K562 (cell line): ENCODE results near the gene C14orf180. TPM values are rescaled to one million over a fixed set of nuclear protein-coding genes. Genes with fewer than 3 reads are reported as not detected.
A peak's percentile ranks its signal among the peaks of the same experiment; 100 is the strongest.

Source experiments
- ATAC-seq: fragments of 200-7000 bp; cut with Tn5 transposase; 3 replicates; pipeline ENCODE4 v1.9.1; 2020; ENCODE audit warnings: moderate library complexity
- BruUV-seq: library from RNA; stranded (reverse); fragments of 400-500 nt; replicated peaks from 2 replicates; lab custom pipeline; 2021; lab: Mats Ljungman, UMichigan
- CTCF ChIA-PET: fragments of 300-600 bp; formaldehyde crosslinking; extraction: SDS; loops from one replicate; lab custom pipeline; 2021; ENCODE audit warnings: low intra/inter-chr PET ratio; lab: Yijun Ruan, JAX
- POLR2A ChIA-PET: fragments of 300-600, 350-650 bp; sonication (Branson Sonifier 250); formaldehyde crosslinking; extraction: SDS; loops from one replicate; lab custom pipeline; 2021; ENCODE audit warnings: antibody characterized with exemption, inconsistent platforms; lab: Yijun Ruan, JAX
- DNase-seq, 4 experiments: peaks; one replicate each; pipeline versions ENCODE4 v3.0.0 to v3.0.0-alpha.2; 2011 to 2018; ENCODE audit warnings: low spot score in 3 of 4, mixed read lengths in 3 of 4; ENCODE audit errors: extremely low read depth in 1 of 4
- FAIRE-seq: peaks from 2 replicates; lab custom pipeline; 2011; peaks lifted over from hg19 to GRCh38; lab: Jason Lieb, UNC
- H2AFZ ChIP-seq: 2 replicates; pipeline ENCODE4 v1.6.0; 2011; ENCODE audit warnings: low read depth, low read length, control low read depth, inconsistent platforms
- H3K27ac ChIP-seq: fragments of 200-600 bp; 3 replicates; pipeline ENCODE4 v1.8.0; 2011; ENCODE audit warnings: low read depth, mild to moderate bottlenecking, control low read depth, inconsistent platforms, low read length, moderate library complexity, mixed read lengths; ENCODE audit errors: extremely low read depth
- H3K27me3 ChIP-seq, 2 experiments: fragments of 300-600 bp in 1 of 2; 2 replicates in 1 of 2; 3 replicates in 1 of 2; pipeline versions ENCODE4 v1.6.0 to v1.8.0; 2011; ENCODE audit warnings: inconsistent platforms in 2 of 2, low read length in 2 of 2, mild to moderate bottlenecking in 1 of 2, mixed read lengths in 1 of 2, moderate library complexity in 1 of 2; ENCODE audit not compliant: control insufficient read depth in 2 of 2, insufficient read depth in 2 of 2
- H3K36me3 ChIP-seq: fragments of 300-600 bp; 3 replicates; pipeline ENCODE4 v1.8.0; 2011; ENCODE audit warnings: mild to moderate bottlenecking, low read length, inconsistent platforms; ENCODE audit not compliant: control insufficient read depth, insufficient read depth
- H3K4me1 ChIP-seq, 2 experiments: fragments of 200-600 bp in 1 of 2; replicated peaks in 1 of 2; 2 replicates in 1 of 2; 3 replicates in 1 of 2; pipeline versions ENCODE4 v1.5.1 to v1.8.0; 2011; ENCODE audit warnings: inconsistent platforms in 2 of 2, low read length in 2 of 2, mild to moderate bottlenecking in 1 of 2, mixed read lengths in 1 of 2, moderate library complexity in 1 of 2; ENCODE audit not compliant: control insufficient read depth in 2 of 2, insufficient read depth in 2 of 2
- H3K4me2 ChIP-seq: 2 replicates; pipeline ENCODE4 v1.6.1; 2011; ENCODE audit warnings: low read length, control low read depth, inconsistent platforms, mixed read lengths; ENCODE audit not compliant: insufficient read depth
- H3K4me3 ChIP-seq: fragments of 200-600 bp; sonication (generic), shearing (Covaris generic); 2 replicates; pipeline ENCODE4 v1.5.1; 2016; ENCODE audit warnings: control low read depth, inconsistent platforms
- H3K79me2 ChIP-seq: fragments of 200-600 bp; 3 replicates; pipeline ENCODE4 v1.8.0; 2011; ENCODE audit warnings: low read length, inconsistent platforms; ENCODE audit not compliant: control insufficient read depth, insufficient read depth
- H3K9ac ChIP-seq, 2 experiments: 2 replicates each; pipeline versions ENCODE4 v1.6.0 to v1.6.1; 2011; ENCODE audit warnings: low read depth in 2 of 2, low read length in 2 of 2, control low read depth in 1 of 2, inconsistent platforms in 1 of 2, mild to moderate bottlenecking in 1 of 2, mixed read lengths in 1 of 2; ENCODE audit not compliant: insufficient read depth in 1 of 2
- H3K9me1 ChIP-seq: one replicate; pipeline ENCODE4 v1.6.0; 2011; ENCODE audit warnings: inconsistent platforms, mild to moderate bottlenecking, low read length, moderate library complexity; ENCODE audit not compliant: control insufficient read depth, insufficient read depth
- H3K9me3 ChIP-seq: replicated peaks from 2 replicates; pipeline ENCODE4 v1.5.1; 2011; ENCODE audit warnings: low read depth, low read length, inconsistent platforms; ENCODE audit not compliant: control insufficient read depth, insufficient read depth
- H4K20me1 ChIP-seq: replicated peaks from 2 replicates; pipeline ENCODE4 v1.6.1; 2011; ENCODE audit warnings: low read length, inconsistent platforms, mixed read lengths; ENCODE audit not compliant: control insufficient read depth, insufficient read depth
- BMI1 ChIP-seq: fragments of 150-350 bp; IDR thresholded peaks from 2 replicates; pipeline ENCODE4 v1.6.1; 2014; ENCODE audit warnings: low read length
- IRF2 ChIP-seq: sonication (generic); formaldehyde crosslinking; IDR thresholded peaks from 2 replicates; pipeline ENCODE4 v1.8.1; 2022; ENCODE audit warnings: mild to moderate bottlenecking, missing genetic modification reagents
- KLF16 ChIP-seq: IDR thresholded peaks from 2 replicates; pipeline ENCODE4 v1.6.1; 2016; ENCODE audit warnings: antibody characterized with exemption
- NCOA4 ChIP-seq: fragments of 450-650 bp; IDR thresholded peaks from 2 replicates; pipeline ENCODE4 v1.6.1; 2018; ENCODE audit warnings: mild to moderate bottlenecking; ENCODE audit not compliant: partially characterized antibody
- POU5F1 ChIP-seq: fragments of 150-350 bp; IDR thresholded peaks from 2 replicates; pipeline ENCODE4 v1.6.1; 2014; ENCODE audit warnings: borderline replicate concordance, low read length, low read depth, mild to moderate bottlenecking; ENCODE audit not compliant: partially characterized antibody
- SMC3 ChIP-seq: conservative IDR thresholded peaks from 2 replicates; pipeline ENCODE4 v1.6.1; 2011; ENCODE audit warnings: low read depth, low read length, improper control_type of control experiment; ENCODE audit not compliant: insufficient read depth
- SRSF7 ChIP-seq: fragments of 200-400 bp; formaldehyde crosslinking; optimal IDR thresholded peaks from 2 replicates; pipeline ENCODE3; 2017; ENCODE audit warnings: mild to moderate bottlenecking, low read depth, low read length
- TAF9B ChIP-seq: fragments of 450-650 bp; IDR thresholded peaks from 2 replicates; pipeline ENCODE4 v1.6.1; 2018; ENCODE audit warnings: mild to moderate bottlenecking; ENCODE audit not compliant: partially characterized antibody
- YBX1 ChIP-seq: fragments of 450-650 bp; IDR thresholded peaks from 2 replicates; pipeline ENCODE4 v1.7.1; 2016; ENCODE audit warnings: mild to moderate bottlenecking
- ZNF232 ChIP-seq: sonication (generic); formaldehyde crosslinking; IDR thresholded peaks from 2 replicates; pipeline ENCODE4 v1.8.0; 2022; ENCODE audit warnings: mild to moderate bottlenecking, missing genetic modification reagents
- ZNF780A ChIP-seq: fragments of 250-450 bp; sonication (Bioruptor Pico); IDR thresholded peaks from 2 replicates; pipeline ENCODE4 v1.5.0; 2021; ENCODE audit warnings: mild to moderate bottlenecking
- ZSCAN32 ChIP-seq: fragments of 450-650 bp; formaldehyde crosslinking; IDR thresholded peaks from 2 replicates; pipeline ENCODE4 v1.4.0; 2020; ENCODE audit warnings: mild to moderate bottlenecking, moderate library complexity
- WGBS: fragments of 100-300 bp; shearing (Covaris generic); methylation state at CpG from one replicate; pipeline ENCODE4 v1.1.6; 2016; ENCODE audit warnings: low coverage, mixed read lengths; ENCODE audit not compliant: insufficient coverage; ENCODE audit errors: missing lambda C conversion rate; 5-methylcytosine and 5-hydroxymethylcytosine counted together
- in situ Hi-C: fragments of 300-500 bp; cut with MboI; formaldehyde crosslinking; loops from 4 replicates; pipeline ENCODE4 v1.15.0; 2018; ENCODE audit warnings: inconsistent platforms, mixed read lengths
- intact Hi-C: fragments of 100-400 bp; cut with micrococcal nuclease; formaldehyde crosslinking; loops from 2 replicates; pipeline ENCODE4 v1.14.2; 2022
- polyA plus RNA-seq, 8 experiments: library from polyadenylated mRNA; depleted of rRNA in 4 of 8; stranded (reverse) in 5 of 8; unstranded in 3 of 8; fragments of >200 nt; fragmentation: Nextera tagmentation in 2 of 8; fragmentation: Illumina TruSeq in 1 of 8; extraction: Ambion mirVana in 2 of 8; extraction: Trizol in 1 of 8; gene quantifications; 2 replicates each; pipeline versions ENCODE4 v1.2.1 to v1.2.3, GENCODE V29; 2011 to 2014; ENCODE audit warnings: inconsistent platforms in 1 of 8, missing spikeins in 1 of 8
- total RNA-seq, 7 experiments: library from RNA; depleted of rRNA in 6 of 7; stranded (reverse); fragments of >200 nt in 6 of 7; fragmentation: Illumina TruSeq in 2 of 7; extraction: Trizol in 2 of 7; gene quantifications; 2 replicates each; pipeline versions ENCODE4 v1.2.1 to v1.2.3, GENCODE V29; 2011 to 2021; ENCODE audit warnings: low replicate concordance in 1 of 7
- TF ChIP-seq, protein P1 (sequence below), 2 experiments: fragments of 200-800 bp in 1 of 2; sonication (Bioruptor generic) in 1 of 2; sonication (generic) in 1 of 2; formaldehyde crosslinking in 1 of 2; IDR thresholded peaks in 1 of 2; conservative IDR thresholded peaks in 1 of 2; 2 replicates each; pipeline versions ENCODE4 v1.5.0 to v1.6.1; 2016 to 2020; ENCODE audit warnings: missing compliant biosample characterization in 1 of 2, missing genetic modification characterization in 1 of 2, missing genetic modification reagents in 1 of 2
- TF ChIP-seq, protein P2 (sequence below): fragments of 450-650 bp; IDR thresholded peaks from 2 replicates; pipeline ENCODE4 v1.6.1; 2016; ENCODE audit warnings: borderline replicate concordance

The C14orf180 gene
- total and polyA plus RNA-seq, 9 of the 15 experiments (the other 6 are each of a cell fraction or from before 2014, with no cell fraction given): not detected

DNA sequence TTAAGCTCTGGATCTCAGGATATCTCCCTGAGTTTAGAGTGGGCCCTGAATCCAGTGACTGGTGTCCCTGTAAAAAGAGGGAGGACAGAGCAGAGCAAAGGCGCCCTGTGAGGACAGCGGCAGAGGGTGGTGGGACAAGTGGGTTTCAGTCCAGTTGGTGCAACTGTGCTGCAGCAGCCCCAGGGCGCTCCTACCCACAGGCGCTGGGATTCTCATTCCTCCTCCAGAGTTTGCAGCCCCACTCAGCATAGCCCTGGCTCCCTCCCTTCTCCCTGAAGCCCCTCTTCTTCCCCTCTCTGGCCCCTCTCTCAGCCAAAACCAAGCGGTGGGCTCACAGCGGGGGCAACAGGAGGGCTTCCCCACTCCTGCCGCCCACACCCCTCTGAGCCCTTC lies 23.4 kb downstream of the C14orf180 start (continued):
- TF ChIP-seq ZSCAN32 (CRISPR knock-in tag) (no peak), ZNF232 (CRISPR knock-in tag) (no peak)

DNA sequence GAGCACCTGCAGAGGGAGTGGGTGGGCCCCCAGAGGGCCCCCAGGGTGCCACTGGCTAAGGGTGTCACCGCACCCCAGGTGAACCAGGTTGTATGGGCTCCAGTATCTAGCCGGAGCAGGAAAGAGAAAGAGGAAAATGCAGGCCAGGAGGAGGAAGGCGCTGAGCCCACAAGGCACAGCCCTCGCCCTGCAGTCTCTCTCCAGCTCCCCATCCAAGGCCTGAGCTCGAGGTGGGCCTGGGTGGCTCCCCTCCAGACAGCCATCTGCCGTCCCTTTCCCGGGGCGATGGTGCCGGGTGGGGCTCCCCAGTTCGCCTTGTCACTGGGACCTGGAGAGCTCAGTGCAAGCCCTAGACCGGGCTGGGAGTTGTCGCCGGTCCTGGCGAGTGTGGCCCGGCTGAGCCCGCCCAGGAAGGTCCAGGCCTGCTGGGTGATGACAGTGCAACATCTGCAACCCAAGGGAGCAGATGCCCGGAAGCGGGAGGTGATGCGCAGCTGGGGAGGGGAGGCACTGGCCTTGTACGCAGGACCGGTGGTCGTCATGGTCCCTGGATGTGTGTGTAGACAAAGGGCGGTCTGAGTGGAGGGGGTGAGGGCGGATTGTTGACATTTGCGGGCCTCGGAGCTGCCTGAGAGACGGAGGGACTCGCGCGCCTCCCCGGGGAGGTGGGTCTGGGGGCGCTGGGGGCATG lies 24.3 kb downstream of the C14orf180 start:
- intact Hi-C loops: no loop called here
- 0% methylated on average over 10 of the region's 32 CpGs for WGBS
- Histone ChIP-seq H3K4me1 (peaks cover 0 to 15% of the 10 kb centered on the region in 2 experiments; a peak in 2 of 5 replicates), H4K20me1 (no peaks in the 10 kb centered on the region), H3K27ac (no peak overlapping the region), H3K9me3 (no peaks in the 10 kb centered on the region), H3K9me1 (no peaks in the 10 kb centered on the region), H3K4me2 (no peak overlapping the region), H2AFZ (no peak overlapping the region), H3K4me3 (no peak overlapping the region), H3K27me3 (peaks cover 3 to 21% of the 10 kb centered on the region in 2 experiments; a peak in 3 of 5 replicates), H3K79me2 (no peaks in the 10 kb centered on the region), H3K36me3 (no peaks in the 10 kb centered on the region), H3K9ac (no peak overlapping the region)
- CTCF ChIA-PET: no interaction called here
- no TSS peak for BruUV-seq
- DNase-seq: no peak
- in situ Hi-C loops: no loop called here
- POLR2A ChIA-PET: interaction anchor here (0.6 kb wide), 1 partner anchor 8 kb away, joined by 3 read pairs; no protein-coding TSS in a partner anchor
- no peak for FAIRE-seq
- TF ChIP-seq ZNF780A (CRISPR knock-in tag) (no peak), SRSF7 (no peak), IRF2 (CRISPR knock-in tag) (no peak), YBX1 (no peak), NCOA4 (no peak), BMI1 (no peak), POU5F1 (no peak), KLF16 (no peak), SMC3 (no peak), TAF9B (no peak)
- TF ChIP-seq, protein P1, sequence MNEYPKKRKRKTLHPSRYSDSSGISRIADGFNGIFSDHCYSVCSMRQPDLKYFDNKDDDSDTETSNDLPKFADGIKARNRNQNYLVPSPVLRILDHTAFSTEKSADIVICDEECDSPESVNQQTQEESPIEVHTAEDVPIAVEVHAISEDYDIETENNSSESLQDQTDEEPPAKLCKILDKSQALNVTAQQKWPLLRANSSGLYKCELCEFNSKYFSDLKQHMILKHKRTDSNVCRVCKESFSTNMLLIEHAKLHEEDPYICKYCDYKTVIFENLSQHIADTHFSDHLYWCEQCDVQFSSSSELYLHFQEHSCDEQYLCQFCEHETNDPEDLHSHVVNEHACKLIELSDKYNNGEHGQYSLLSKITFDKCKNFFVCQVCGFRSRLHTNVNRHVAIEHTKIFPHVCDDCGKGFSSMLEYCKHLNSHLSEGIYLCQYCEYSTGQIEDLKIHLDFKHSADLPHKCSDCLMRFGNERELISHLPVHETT (CRISPR knock-in tag; conservative IDR thresholded peaks at IDR 0.05 in 1 of 2, IDR thresholded peaks at IDR 0.05 in 1 of 2): no peak
- TF ChIP-seq, protein P2, sequence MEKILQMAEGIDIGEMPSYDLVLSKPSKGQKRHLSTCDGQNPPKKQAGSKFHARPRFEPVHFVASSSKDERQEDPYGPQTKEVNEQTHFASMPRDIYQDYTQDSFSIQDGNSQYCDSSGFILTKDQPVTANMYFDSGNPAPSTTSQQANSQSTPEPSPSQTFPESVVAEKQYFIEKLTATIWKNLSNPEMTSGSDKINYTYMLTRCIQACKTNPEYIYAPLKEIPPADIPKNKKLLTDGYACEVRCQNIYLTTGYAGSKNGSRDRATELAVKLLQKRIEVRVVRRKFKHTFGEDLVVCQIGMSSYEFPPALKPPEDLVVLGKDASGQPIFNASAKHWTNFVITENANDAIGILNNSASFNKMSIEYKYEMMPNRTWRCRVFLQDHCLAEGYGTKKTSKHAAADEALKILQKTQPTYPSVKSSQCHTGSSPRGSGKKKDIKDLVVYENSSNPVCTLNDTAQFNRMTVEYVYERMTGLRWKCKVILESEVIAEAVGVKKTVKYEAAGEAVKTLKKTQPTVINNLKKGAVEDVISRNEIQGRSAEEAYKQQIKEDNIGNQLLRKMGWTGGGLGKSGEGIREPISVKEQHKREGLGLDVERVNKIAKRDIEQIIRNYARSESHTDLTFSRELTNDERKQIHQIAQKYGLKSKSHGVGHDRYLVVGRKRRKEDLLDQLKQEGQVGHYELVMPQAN: no peak
- ATAC-seq: peak; percentile 45; the same call in 1 of the 3 replicates
